Activated CD4-positive, alpha-beta T cell treated with anti-CD3 and anti-CD28 coated beads for 24 hours (primary cell): Measurements from ENCODE around the gene HM13.
"Not testable (repeated sequence)": the region's sequence is repeated elsewhere in the genome, so short reads cannot be mapped to it uniquely, and the experiment has no call there.

Experiments used
- DNase-seq, 2 donors: peaks; one replicate each; pipeline ENCODE4 v3.0.0-alpha.2; 2020; ENCODE audit warnings: low read depth in 2 of 2

HM13 gene

DNA sequence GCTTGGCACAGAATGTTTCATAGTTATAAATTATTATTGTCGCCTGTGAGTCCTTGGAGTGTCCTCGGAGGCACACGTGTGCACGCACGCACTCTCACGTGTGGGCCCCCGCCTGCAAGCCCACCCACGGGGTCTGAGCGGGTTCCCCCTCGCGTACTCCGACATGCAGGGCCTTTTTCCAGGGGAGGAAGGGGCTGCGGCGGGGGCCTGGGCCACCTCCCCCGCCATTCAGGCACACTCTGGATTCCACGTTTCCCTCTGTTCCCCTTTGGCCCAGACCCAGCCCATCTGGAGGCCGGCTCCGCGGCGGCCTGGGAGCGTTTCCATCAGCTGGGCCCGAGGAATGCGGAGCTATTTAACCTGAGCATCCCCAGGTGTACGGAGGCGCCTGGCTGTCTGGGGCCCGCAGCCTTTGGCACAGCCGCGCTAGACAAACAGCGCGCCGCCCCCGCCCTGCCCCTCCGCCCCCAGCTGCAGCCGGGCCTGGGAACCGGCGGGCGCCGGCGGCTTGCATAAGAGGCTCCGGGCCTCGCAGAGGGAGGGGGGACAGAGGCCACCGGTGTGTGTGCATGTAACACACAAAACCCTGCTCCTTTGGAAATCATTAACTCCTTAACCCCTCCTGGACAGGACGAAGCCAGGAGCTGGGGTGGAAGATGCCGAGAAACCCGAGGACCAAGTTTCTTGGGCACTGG is 94.2 kb downstream of the HM13 start:
- DNase-seq: no peak

DNA sequence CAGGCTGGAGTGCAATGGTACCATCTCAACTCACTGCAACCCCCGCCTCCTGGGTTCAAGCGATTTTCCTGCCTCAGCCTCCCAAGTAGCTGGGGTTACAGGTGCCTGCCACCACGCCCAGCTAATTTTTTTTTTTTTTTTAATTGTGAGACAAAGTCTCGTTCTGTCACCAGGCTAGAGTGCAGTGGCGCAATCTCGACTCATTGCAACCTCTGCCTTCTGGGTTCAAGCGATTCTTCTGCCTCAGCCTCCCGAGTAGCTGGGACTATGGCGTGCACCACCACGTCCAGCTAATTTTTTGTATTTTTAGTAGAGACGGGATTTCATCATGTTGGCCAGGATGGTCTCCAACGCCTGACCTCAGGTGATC is 98.0 kb downstream of the HM13 start:
- DNase-seq: not testable (repeated sequence)

DNA sequence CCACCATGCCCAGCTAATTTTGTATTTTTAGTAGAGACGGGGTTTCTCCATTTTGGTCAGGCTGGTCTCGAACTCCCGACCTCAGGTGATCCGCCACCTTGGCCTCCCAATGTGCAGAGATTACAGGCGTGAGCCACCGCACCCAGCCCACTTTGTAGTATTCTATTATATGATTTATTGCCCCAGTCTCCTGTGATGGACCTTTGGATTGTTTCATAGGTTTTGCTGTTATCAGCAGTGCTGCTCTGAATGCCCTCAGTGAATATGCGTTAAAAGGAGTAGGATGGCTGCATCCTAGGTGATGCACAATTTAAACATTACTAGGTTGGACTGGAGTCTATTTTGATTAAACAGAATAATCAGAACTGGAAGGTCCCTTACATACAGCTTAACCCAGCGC is 101.2 kb downstream of the HM13 start:
- no peak for DNase-seq

DNA sequence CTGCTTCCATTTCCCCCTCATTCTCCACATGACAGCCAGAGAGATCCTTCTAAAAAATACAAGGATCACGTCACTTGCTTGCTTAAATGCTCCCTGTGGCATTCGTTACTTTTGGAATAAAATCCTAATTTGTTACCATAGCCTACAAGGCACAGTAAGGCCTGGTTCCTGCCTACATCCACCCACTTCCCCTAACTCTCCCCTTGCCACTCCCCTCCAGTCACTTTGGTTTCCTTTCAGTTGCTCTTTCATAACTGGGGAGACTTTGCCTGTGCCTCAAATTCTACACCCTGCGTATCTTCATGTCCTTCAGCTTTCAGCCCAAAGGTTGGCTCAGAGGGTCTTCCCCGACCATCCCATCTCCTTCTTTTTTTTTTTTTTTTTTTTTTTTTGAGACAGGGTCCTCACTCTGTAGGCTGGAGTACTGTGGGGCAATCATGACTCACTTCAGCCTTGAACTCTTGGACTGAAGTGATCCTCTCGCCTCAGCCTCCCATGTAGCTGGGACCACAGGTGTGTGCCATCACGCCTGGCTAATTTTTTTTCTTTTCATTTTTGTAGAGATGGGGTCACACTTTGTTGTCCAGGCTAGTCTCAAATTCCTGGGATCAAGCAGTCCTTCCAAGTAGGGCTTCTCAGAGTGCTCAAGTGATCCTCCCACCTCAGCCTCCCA is 103.3 kb downstream of the HM13 start:
- DNase-seq: no peak
